HCT116 (cell line): ENCODE data around the gene WDR19.

Experiments
- TCF7L2 ChIP-seq: IDR thresholded peaks from 2 replicates; pipeline ENCODE4 v1.7.0; 2011; ENCODE audit warnings: borderline replicate concordance, inconsistent platforms; ENCODE audit not compliant: insufficient read depth, insufficient read length; ENCODE audit errors: extremely low read depth
- YY1 ChIP-seq: IDR thresholded peaks from 2 replicates; pipeline ENCODE4 v1.6.1; 2011; ENCODE audit warnings: low read length, low read depth, moderate library complexity, mild to moderate bottlenecking; ENCODE audit not compliant: insufficient replicate concordance; ENCODE audit errors: extremely low read depth

DNA sequence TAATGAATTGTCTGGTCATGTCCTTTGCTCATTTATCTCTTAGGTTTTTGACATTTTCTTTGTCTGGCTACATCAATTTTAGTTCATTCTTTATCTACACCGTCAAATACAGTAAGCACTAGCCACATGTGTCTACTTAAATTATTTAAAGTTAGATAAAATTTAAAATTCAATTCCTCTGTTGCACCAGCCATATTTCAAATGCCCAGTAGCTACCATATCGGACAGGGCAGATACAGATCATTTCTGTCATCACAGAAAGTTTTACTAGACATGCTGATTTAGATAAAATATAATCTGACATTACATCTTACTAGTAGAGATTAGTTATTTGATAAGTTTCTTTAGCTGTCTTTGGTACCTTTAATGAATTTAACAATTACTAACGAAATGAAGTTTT, 61.1 kb downstream of the WDR19 start:
- no peak for TF ChIP-seq TCF7L2
- TF ChIP-seq YY1, result no peak
